Ascending aorta (tissue), 2 donors: ENCODE measurements around the gene FAM89A. TPM values are rescaled to one million over a fixed set of nuclear protein-coding genes. Genes with fewer than 3 reads are reported as not detected.
"Not testable (repeated sequence)": the region's sequence is repeated elsewhere in the genome, so short reads cannot be mapped to it uniquely, and the experiment has no call there.

Source experiments
- DNase-seq, 2 donors: peaks; one replicate each; pipeline ENCODE4 v3.0.0-alpha.2; 2019; ENCODE audit warnings: low spot score in 2 of 2
- H3K27ac ChIP-seq, 2 donors: fragments of 200-600 bp; sonication (generic); one replicate each; pipeline ENCODE4 v1.5.1; 2016 to 2017; ENCODE audit warnings: mild to moderate bottlenecking in 1 of 2
- H3K27me3 ChIP-seq: fragments of 200-600 bp; sonication (generic); one replicate; pipeline ENCODE4 v1.5.1; 2017
- H3K36me3 ChIP-seq, 2 donors: fragments of 200-600 bp; sonication (generic); one replicate each; pipeline ENCODE4 v1.5.1; 2016
- H3K4me1 ChIP-seq, 2 donors: fragments of 200-600 bp; sonication (generic); one replicate each; pipeline ENCODE4 v1.5.1; 2016 to 2017; ENCODE audit warnings: mild to moderate bottlenecking in 1 of 2
- H3K4me3 ChIP-seq, 2 donors: fragments of 200-600 bp; sonication (generic); one replicate each; pipeline ENCODE4 v1.5.1; 2016 to 2017; ENCODE audit warnings: mild to moderate bottlenecking in 1 of 2
- H3K9me3 ChIP-seq, 2 donors: fragments of 200-600 bp; sonication (generic); one replicate each; pipeline ENCODE4 v1.5.1; 2016
- CTCF ChIP-seq, 3 experiments: fragments of 200-600 bp in 2 of 3; fragments of 450-650 bp in 1 of 3; sonication (generic) in 2 of 3; IDR thresholded peaks; one replicate each; pipeline ENCODE4 v1.5.1; 2016 to 2019; ENCODE audit warnings: antibody characterized with exemption in 3 of 3, mild to moderate bottlenecking in 1 of 3, moderate library complexity in 1 of 3
- intact Hi-C: fragments of 100-400 bp; cut with DNase I; formaldehyde crosslinking; loops from one replicate; pipeline ENCODE4 v1.15.1; 2023
- total RNA-seq: library from RNA; depleted of rRNA; stranded (reverse); fragments of >200 nt; gene quantifications from one replicate; pipeline ENCODE4 v1.1.0, GENCODE V29; 2016

Gene FAM89A
- total RNA-seq, 1 donor from 2014 or later: 47.5 TPM

- TF ChIP-seq CTCF (IDR thresholded peaks at IDR 0.05): no peak
- no peak for DNase-seq
- Histone ChIP-seq H3K36me3 (no peaks in the 10 kb centered on the region), H3K4me1 (no peaks in the 10 kb centered on the region), H3K27ac (no peak overlapping the region), H3K4me3 (no peak overlapping the region), H3K9me3 (no peaks in the 10 kb centered on the region), H3K27me3 (no peaks in the 10 kb centered on the region)
- intact Hi-C loops: no loop called here
These were observed 15.2 kb upstream of the FAM89A start for GRCh38 chr1:231055271-231055670.

GRCh38 chr1:231053493-231054162 is 13.6 kb upstream of the FAM89A start:
- Histone ChIP-seq H3K4me1 (no peaks in the 10 kb centered on the region), H3K36me3 (no peaks in the 10 kb centered on the region), H3K9me3 (no peaks in the 10 kb centered on the region), H3K27ac (no peak overlapping the region), H3K4me3 (peak overlapping the region in 1 of 2 donors; percentile 44), H3K27me3 (no peaks in the 10 kb centered on the region)
- no peak for DNase-seq
- no peak for TF ChIP-seq CTCF (IDR thresholded peaks at IDR 0.05)
- intact Hi-C loops: no loop called here

- TF ChIP-seq CTCF (IDR thresholded peaks at IDR 0.05): no peak
- intact Hi-C loops: no loop called here
- Histone ChIP-seq H3K4me1 (no peaks in the 10 kb centered on the region), H3K36me3 (no peaks in the 10 kb centered on the region), H3K27me3 (no peaks in the 10 kb centered on the region), H3K9me3 (no peaks in the 10 kb centered on the region), H3K27ac (no peak overlapping the region), H3K4me3 (no peak overlapping the region)
- no peak for DNase-seq
These were observed 12.7 kb upstream of the FAM89A start for GRCh38 chr1:231052777-231053176.

GRCh38 chr1:231050932-231051331 is 10.9 kb upstream of the FAM89A start:
- H3K4me1 ChIP-seq, H3K27me3 ChIP-seq, H3K27ac ChIP-seq, H3K4me3 ChIP-seq, H3K9me3 ChIP-seq, H3K36me3 ChIP-seq, DNase-seq, intact Hi-C loops: not testable (repeated sequence)

- Histone ChIP-seq H3K9me3 (no peaks in the 10 kb centered on the region), H3K4me1 (no peaks in the 10 kb centered on the region), H3K27ac (no peak overlapping the region), H3K36me3 (no peaks in the 10 kb centered on the region), H3K27me3 (no peaks in the 10 kb centered on the region), H3K4me3 (no peak overlapping the region)
- TF ChIP-seq CTCF (IDR thresholded peaks at IDR 0.05): no peak
- intact Hi-C loops: no loop called here
- DNase-seq: no peak
These were observed 10.3 kb upstream of the FAM89A start for GRCh38 chr1:231050395-231050794.

GRCh38 chr1:231049121-231049979 is 9.3 kb upstream of the FAM89A start:
- no peak for TF ChIP-seq CTCF (IDR thresholded peaks at IDR 0.05)
- DNase-seq: no peak
- Histone ChIP-seq H3K36me3 (no peaks in the 10 kb centered on the region), H3K27ac (no peak overlapping the region), H3K4me1 (no peaks in the 10 kb centered on the region), H3K27me3 (no peaks in the 10 kb centered on the region), H3K4me3 (no peak overlapping the region), H3K9me3 (no peaks in the 10 kb centered on the region)
- intact Hi-C loops: no loop called here

- DNase-seq, intact Hi-C loops, H3K4me1 ChIP-seq, H3K4me3 ChIP-seq, H3K36me3 ChIP-seq, H3K27me3 ChIP-seq, H3K27ac ChIP-seq, H3K9me3 ChIP-seq: not testable (repeated sequence)
These were observed 8.4 kb upstream of the FAM89A start for GRCh38 chr1:231048419-231048818.

- H3K4me3 ChIP-seq, DNase-seq, intact Hi-C loops, H3K36me3 ChIP-seq, H3K4me1 ChIP-seq, H3K9me3 ChIP-seq, H3K27ac ChIP-seq, H3K27me3 ChIP-seq: not testable (repeated sequence)
These were observed 7.5 kb upstream of the FAM89A start for GRCh38 chr1:231047529-231047928.
